HEK293T (cell line): ENCODE results near the gene FYB1.

ENCODE experiments used
- ARNT ChIP-seq: fragments of 450-650 bp; IDR thresholded peaks from 2 replicates; pipeline ENCODE4 v1.6.1; 2017; ENCODE audit warnings: mild to moderate bottlenecking
- SUZ12 ChIP-seq: fragments of 450-650 bp; IDR thresholded peaks from 2 replicates; pipeline ENCODE4 v1.6.1; 2016; ENCODE audit warnings: mild to moderate bottlenecking
- ZNF384 ChIP-seq: fragments of 450-650 bp; IDR thresholded peaks from 2 replicates; pipeline ENCODE4 v1.6.1; 2016
- TF ChIP-seq, protein P1 (sequence below): fragments of 450-650 bp; IDR thresholded peaks from 2 replicates; pipeline ENCODE4 v1.6.1; 2016

DNA sequence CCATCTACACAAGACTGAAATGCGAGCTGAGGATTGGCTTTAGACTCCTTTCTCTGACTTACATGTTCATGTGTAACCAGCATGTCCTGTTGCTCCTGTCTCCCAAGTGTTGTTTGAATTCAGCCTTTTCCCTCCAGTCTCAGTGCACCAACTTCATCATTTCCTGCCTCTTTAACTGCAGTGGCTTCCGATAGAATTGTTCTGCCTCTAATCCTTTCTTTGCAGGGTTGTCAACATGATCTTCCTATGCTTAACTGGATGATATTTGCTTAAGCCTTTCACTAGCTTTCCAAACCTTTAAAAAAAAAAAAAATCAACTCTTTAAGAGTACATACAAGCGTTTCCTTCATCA lies 6.7 kb upstream of the FYB1 start:
- TF ChIP-seq, protein P1, sequence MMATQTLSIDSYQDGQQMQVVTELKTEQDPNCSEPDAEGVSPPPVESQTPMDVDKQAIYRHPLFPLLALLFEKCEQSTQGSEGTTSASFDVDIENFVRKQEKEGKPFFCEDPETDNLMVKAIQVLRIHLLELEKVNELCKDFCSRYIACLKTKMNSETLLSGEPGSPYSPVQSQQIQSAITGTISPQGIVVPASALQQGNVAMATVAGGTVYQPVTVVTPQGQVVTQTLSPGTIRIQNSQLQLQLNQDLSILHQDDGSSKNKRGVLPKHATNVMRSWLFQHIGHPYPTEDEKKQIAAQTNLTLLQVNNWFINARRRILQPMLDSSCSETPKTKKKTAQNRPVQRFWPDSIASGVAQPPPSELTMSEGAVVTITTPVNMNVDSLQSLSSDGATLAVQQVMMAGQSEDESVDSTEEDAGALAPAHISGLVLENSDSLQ, result no peak
- no peak for TF ChIP-seq ZNF384
- no peak for TF ChIP-seq ARNT
- TF ChIP-seq SUZ12, result no peak
